Ishikawa (cell line): Measurements from ENCODE around the gene SDE2.
A peak's percentile ranks its signal among the peaks of the same experiment; 100 is the strongest.

Experiments
- CEBPB ChIP-seq: IDR thresholded peaks from 2 replicates; pipeline ENCODE4 v1.6.1; 2012
- CREB1 ChIP-seq: IDR thresholded peaks from 2 replicates; pipeline ENCODE4 v1.6.1; 2012; ENCODE audit warnings: low read depth
- EGR1 ChIP-seq: IDR thresholded peaks from 2 replicates; pipeline ENCODE4 v1.6.1; 2012
- EP300 ChIP-seq: IDR thresholded peaks from 2 replicates; pipeline ENCODE4 v1.6.1; 2012; ENCODE audit warnings: borderline replicate concordance
- FOXM1 ChIP-seq: IDR thresholded peaks from 2 replicates; pipeline ENCODE4 v1.6.1; 2012; ENCODE audit warnings: low read depth, borderline replicate concordance
- NFIC ChIP-seq: IDR thresholded peaks from 2 replicates; pipeline ENCODE4 v1.6.1; 2012
- RAD21 ChIP-seq: IDR thresholded peaks from 2 replicates; pipeline ENCODE4 v1.6.1; 2012; ENCODE audit warnings: low read depth
- TAF1 ChIP-seq: IDR thresholded peaks from 2 replicates; pipeline ENCODE4 v1.6.1; 2012; ENCODE audit warnings: low read depth, mild to moderate bottlenecking
- TCF12 ChIP-seq: IDR thresholded peaks from 2 replicates; pipeline ENCODE4 v1.6.1; 2012; ENCODE audit warnings: low read depth
- TEAD4 ChIP-seq: IDR thresholded peaks from 2 replicates; pipeline ENCODE4 v1.6.1; 2012
- YY1 ChIP-seq: IDR thresholded peaks from 2 replicates; pipeline ENCODE4 v1.6.1; 2012; ENCODE audit warnings: low read depth
- ZBTB7A ChIP-seq: IDR thresholded peaks from 2 replicates; pipeline ENCODE4 v1.6.1; 2012; ENCODE audit warnings: low read depth
- TF ChIP-seq, protein P1 (sequence below): IDR thresholded peaks from 2 replicates; pipeline ENCODE4 v1.6.1; 2012; ENCODE audit warnings: low read depth, mild to moderate bottlenecking
- TF ChIP-seq, protein P2 (sequence below): IDR thresholded peaks from 2 replicates; pipeline ENCODE4 v1.6.1; 2012
- TF ChIP-seq, protein P3 (sequence below): IDR thresholded peaks from 2 replicates; pipeline ENCODE4 v1.6.1; 2012

The SDE2 gene

DNA sequence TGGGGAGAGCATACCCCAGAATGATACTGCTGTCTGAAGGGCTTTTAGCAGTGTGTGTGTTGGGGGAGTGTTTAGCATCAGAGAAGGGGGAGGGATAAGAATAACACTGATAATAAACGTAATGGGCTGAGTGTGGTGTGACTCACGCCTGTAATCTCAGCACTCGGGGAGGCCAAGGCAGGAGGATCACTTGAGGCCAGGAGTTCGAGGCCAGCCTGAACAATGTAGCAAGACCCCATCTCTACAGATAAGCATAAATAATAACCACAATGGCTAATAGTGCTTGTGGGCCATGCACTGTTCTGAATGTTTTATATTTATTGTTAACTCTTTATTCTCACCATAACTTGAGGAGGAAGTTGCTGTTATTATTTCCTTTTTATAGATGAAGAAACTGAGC is 55.6 kb downstream of the SDE2 start:
- TF ChIP-seq ZBTB7A (no peak), FOXM1 (no peak), CEBPB (no peak), RAD21 (no peak)

DNA sequence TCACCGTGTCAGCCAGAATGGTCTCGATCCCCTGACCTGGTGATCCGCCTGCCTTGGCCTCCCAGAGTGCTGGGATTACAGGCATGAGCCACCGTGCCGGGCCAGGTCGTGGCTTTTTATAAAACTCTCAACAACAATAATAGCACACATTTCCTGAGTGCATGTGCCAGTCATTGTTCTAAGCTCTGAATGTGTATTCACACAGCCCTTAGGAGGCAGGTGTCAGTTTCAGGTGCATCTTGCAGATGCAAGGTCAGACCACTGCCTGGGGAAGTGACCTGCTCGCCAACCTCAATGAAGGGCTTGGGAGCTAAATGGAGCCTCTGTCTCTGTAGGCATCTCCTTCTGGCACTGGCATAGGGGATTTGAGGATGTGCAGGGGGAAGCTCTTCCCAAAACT is 56.6 kb downstream of the SDE2 start:
- TF ChIP-seq CEBPB, result no peak

DNA sequence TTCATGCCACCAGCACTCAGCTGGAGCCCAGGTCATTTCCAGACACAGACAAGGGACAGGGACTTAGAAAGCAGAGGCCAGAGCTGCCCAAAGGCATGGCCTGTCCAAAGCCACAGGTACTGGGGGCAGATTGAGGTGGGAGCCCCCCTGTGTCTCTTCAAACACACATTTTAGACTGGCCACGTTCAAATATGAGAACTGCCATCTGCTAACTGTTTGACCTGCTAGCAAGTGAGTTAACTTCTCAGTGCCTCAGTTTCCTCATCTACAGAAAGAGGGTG is 57.3 kb downstream of the SDE2 start:
- TF ChIP-seq TCF12, result no peak
- no peak for TF ChIP-seq TAF1
- TF ChIP-seq, protein P1, sequence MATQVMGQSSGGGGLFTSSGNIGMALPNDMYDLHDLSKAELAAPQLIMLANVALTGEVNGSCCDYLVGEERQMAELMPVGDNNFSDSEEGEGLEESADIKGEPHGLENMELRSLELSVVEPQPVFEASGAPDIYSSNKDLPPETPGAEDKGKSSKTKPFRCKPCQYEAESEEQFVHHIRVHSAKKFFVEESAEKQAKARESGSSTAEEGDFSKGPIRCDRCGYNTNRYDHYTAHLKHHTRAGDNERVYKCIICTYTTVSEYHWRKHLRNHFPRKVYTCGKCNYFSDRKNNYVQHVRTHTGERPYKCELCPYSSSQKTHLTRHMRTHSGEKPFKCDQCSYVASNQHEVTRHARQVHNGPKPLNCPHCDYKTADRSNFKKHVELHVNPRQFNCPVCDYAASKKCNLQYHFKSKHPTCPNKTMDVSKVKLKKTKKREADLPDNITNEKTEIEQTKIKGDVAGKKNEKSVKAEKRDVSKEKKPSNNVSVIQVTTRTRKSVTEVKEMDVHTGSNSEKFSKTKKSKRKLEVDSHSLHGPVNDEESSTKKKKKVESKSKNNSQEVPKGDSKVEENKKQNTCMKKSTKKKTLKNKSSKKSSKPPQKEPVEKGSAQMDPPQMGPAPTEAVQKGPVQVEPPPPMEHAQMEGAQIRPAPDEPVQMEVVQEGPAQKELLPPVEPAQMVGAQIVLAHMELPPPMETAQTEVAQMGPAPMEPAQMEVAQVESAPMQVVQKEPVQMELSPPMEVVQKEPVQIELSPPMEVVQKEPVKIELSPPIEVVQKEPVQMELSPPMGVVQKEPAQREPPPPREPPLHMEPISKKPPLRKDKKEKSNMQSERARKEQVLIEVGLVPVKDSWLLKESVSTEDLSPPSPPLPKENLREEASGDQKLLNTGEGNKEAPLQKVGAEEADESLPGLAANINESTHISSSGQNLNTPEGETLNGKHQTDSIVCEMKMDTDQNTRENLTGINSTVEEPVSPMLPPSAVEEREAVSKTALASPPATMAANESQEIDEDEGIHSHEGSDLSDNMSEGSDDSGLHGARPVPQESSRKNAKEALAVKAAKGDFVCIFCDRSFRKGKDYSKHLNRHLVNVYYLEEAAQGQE, result no peak
- TF ChIP-seq, protein P2, sequence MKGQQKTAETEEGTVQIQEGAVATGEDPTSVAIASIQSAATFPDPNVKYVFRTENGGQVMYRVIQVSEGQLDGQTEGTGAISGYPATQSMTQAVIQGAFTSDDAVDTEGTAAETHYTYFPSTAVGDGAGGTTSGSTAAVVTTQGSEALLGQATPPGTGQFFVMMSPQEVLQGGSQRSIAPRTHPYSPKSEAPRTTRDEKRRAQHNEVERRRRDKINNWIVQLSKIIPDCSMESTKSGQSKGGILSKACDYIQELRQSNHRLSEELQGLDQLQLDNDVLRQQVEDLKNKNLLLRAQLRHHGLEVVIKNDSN, result no peak
- no peak for TF ChIP-seq EP300
- TF ChIP-seq CEBPB, result no peak
- no peak for TF ChIP-seq RAD21
- no peak for TF ChIP-seq NFIC
- TF ChIP-seq CREB1, result no peak
- no peak for TF ChIP-seq FOXM1
- TF ChIP-seq, protein P3, sequence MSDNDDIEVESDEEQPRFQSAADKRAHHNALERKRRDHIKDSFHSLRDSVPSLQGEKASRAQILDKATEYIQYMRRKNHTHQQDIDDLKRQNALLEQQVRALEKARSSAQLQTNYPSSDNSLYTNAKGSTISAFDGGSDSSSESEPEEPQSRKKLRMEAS, result no peak
- no peak for TF ChIP-seq EGR1
- TF ChIP-seq TEAD4, result no peak
- TF ChIP-seq YY1, result no peak

- TF ChIP-seq TAF1, result 0 out of 2 replicates have a peak, but pooled peaks have one; percentile 11
- no peak for TF ChIP-seq CEBPB
- TF ChIP-seq, protein P2, result peak; percentile 85
- no peak for TF ChIP-seq RAD21
Measured at GRCh38 chr1:225941187-225941941, 57.8 kb downstream of the SDE2 start, which contains the start of gene LEFTY2. Gene LEFTY2 (minus strand): TSS chr1:225941220. CDS start chr1:225941140, 80 bp downstream.

- TF ChIP-seq, protein P3, result no peak
- TF ChIP-seq YY1 (no peak), ZBTB7A (peak; percentile 70), FOXM1 (no peak), CREB1 (no peak), TCF12 (no peak), TAF1 (peak; percentile 27; the same call in 1 of the 2 replicates), NFIC (peak; percentile 59), RAD21 (no peak), CEBPB (no peak), EP300 (no peak), EGR1 (peak; percentile 62; the same call in 1 of the 2 replicates), TEAD4 (no peak)
- TF ChIP-seq, protein P1, result no peak
- TF ChIP-seq, protein P2, result peak; percentile 74
Measured at GRCh38 chr1:225940385-225941151, 58.6 kb downstream of the SDE2 start.
